Motor neuron (in vitro differentiated cells): ENCODE results near the gene OR52E1. TPM values are rescaled to one million over a fixed set of nuclear protein-coding genes. Genes with fewer than 3 reads are reported as not detected.
"Not testable (repeated sequence)": the region's sequence is repeated elsewhere in the genome, so short reads cannot be mapped to it uniquely, and the experiment has no call there.

Source experiments
- ATAC-seq, 8 experiments: fragments of 200-7000 bp; cut with Tn5 transposase; replicated peaks in 6 of 8; 2 replicates each; pipeline ENCODE4 v1.8.0; 2021; ENCODE audit warnings: mild to moderate bottlenecking in 8 of 8, moderate library complexity in 8 of 8
- H3K27ac ChIP-seq, 2 donors: fragments of 250-450 bp; sonication (Bioruptor Pico); 2 replicates each; pipeline ENCODE4 v1.9.0; 2021; ENCODE audit warnings: antibody characterized with exemption in 2 of 2, mild to moderate bottlenecking in 2 of 2, moderate library complexity in 1 of 2
- H3K4me1 ChIP-seq, 2 donors: fragments of 250-450 bp; sonication (Bioruptor Pico); replicated peaks in 1 of 2; 2 replicates each; pipeline ENCODE4 v1.6.1; 2021; ENCODE audit warnings: antibody characterized with exemption in 2 of 2, mild to moderate bottlenecking in 2 of 2, moderate library complexity in 1 of 2
- H3K4me3 ChIP-seq, 5 donors: fragments of 250-450 bp; sonication (Bioruptor Pico); 2 replicates each; pipeline ENCODE4 v1.9.0; 2021; ENCODE audit warnings: antibody characterized with exemption in 5 of 5, mild to moderate bottlenecking in 5 of 5, moderate library complexity in 4 of 5
- WGBS, 10 experiments: fragments of 450-650 bp; shearing (Covaris generic); methylation state at CpG; one replicate each; pipeline ENCODE4 v1.0.0; 2022; 5-methylcytosine and 5-hydroxymethylcytosine counted together
- in situ Hi-C, 9 experiments: fragments of 400-800 bp; cut with MboI; loops; one replicate each; pipeline ENCODE4 v1.15.0; 2021; ENCODE audit warnings: low sequenced_read_pairs in 9 of 9, low pct_unique_long_range_greater_than_20kb in 2 of 9; ENCODE audit not compliant: unreplicated experiment in 9 of 9
- total RNA-seq, 8 experiments: library from RNA; unstranded; fragments of 300-600 nt; gene quantifications; 2 replicates each; pipeline versions ENCODE4 v1.2.3 to v1.2.4, GENCODE V29; 2022

OR52E1 gene
- 1 to 10 TPM in 1 of 8 experiments, under 1 TPM in 1, not detected in 6; 0.52 to 2.6 TPM for total RNA-seq

DNA sequence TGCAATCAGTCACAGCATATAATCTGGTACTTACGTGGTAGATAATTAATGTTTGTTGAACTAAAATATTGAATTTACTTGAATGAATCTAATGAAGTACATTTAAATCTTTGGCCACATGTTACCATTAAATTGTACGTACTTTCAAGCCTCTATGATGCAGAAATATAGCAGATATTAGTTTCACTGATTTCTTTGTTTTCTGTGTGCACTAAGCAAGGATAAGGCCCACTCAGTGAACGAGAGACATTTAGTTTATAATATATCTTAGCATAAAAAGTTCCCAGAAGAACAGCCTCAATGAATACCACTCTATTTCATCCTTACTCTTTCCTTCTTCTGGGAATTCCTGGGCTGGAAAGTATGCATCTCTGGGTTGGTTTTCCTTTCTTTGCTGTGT is at the start of gene OR52E1:
Gene OR52E1, plus strand, starts transcription at position 301 of the 400 bp plus-strand sequence.
- in situ Hi-C loops = no loop called here
- H3K27ac ChIP-seq = no peak within 1 kb of the TSS
- ATAC-seq = no peak
- no peaks in the 10 kb centered on the region for H3K4me1 ChIP-seq
- 21 to 63% (median 51%) methylated on average over 2 to 3 of the region's 3 CpGs; no CpG with 5 or more reads in 1 of the 10 experiments for WGBS, 10 experiments
- H3K4me3 ChIP-seq = no peak within 1 kb of the TSS

DNA sequence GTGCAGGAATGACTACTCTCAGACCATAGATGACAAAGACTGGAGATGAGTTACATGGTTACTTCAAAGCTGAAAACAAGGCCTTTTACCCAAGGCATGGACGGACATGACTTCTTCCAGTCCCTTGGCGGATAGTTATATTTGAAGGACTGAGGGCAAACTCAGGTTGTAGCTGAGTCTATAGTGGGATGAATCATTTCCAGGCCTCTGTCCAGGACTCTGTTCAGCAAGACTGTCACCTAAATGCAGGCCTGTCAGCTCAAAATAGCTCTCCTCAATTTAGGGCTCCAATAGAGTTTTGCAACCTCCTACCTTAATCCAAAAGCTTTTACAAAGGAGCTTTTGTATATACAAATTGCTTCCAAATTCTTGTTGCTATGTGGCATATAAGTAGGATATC is 47.4 kb upstream of the OR52E1 start:
- no peak overlapping the region for H3K27ac ChIP-seq
- no peak for ATAC-seq
- WGBS, 10 experiments = 13 to 100% (median 60%) methylated on average over 1 to 2 of the region's 2 CpGs; no CpG with 5 or more reads in 5 of the 10 experiments
- in situ Hi-C loops = loop anchor here in 1 of 9 experiments (25.0 kb wide), 1 partner anchor 385 kb away; the partner anchor contains the start of genes OR51D1 and OR51E1
- H3K4me1 ChIP-seq = no peaks in the 10 kb centered on the region
- H3K4me3 ChIP-seq = no peak overlapping the region

DNA sequence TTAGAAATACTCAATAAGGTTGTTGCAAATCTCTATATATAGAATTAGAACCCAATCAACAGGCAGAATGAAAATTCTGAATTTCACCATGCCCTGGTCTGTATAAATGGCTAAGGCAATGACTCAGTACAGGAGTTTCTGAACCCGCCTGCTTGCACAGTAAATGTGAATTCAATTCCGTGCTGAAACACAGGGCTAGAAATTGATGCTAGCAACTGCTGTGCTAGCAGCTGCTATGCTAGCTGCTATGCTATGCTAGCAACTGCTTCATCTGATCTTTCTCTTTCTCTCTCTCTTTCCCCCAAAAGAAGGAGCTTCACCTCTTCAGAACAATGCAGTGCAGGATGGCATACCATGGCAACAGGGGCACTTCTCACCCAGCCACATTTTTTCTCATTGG is 32.7 kb upstream of the OR52E1 start:
- Histone ChIP-seq H3K4me3 (no peak overlapping the region), H3K4me1 (no peaks in the 10 kb centered on the region), H3K27ac (no peak overlapping the region)
- WGBS, 10 experiments = 0 to 90% (median 74%) methylated on average over 1 to 2 of the region's 2 CpGs; no CpG with 5 or more reads in 3 of the 10 experiments
- ATAC-seq = peak in 5 of 8 experiments; percentile 54 to 94 (median 87)
- in situ Hi-C loops = no loop called here

DNA sequence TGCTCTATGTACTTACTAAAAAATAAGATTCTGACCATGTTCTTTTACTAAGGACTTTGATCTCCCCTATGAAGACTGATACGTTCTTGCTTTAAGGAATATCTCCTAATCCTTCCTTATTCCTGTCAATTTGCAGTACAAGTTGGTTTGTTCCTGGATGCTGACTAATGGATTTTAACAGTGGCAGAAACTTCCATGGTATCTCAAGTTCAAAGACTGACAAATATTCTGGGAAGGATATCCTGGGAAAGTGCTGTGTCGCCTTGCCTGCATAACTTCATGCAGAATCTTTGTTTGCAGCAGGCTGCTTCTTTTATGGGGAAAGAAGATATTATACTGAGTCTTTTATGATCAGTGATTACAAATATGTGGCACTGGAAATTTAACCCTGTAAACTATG is 31.4 kb upstream of the OR52E1 start:
- H3K4me1 ChIP-seq = no peaks in the 10 kb centered on the region
- in situ Hi-C loops = no loop called here
- ATAC-seq = peak in 3 of 8 experiments; percentile 9 to 48 (median 25)
- WGBS, 10 experiments = 10 to 74% (median 43%) methylated on average over 1 to 2 of the region's 2 CpGs; no CpG with 5 or more reads in 1 of the 10 experiments
- H3K27ac ChIP-seq = no peak overlapping the region
- H3K4me3 ChIP-seq = no peak overlapping the region

DNA sequence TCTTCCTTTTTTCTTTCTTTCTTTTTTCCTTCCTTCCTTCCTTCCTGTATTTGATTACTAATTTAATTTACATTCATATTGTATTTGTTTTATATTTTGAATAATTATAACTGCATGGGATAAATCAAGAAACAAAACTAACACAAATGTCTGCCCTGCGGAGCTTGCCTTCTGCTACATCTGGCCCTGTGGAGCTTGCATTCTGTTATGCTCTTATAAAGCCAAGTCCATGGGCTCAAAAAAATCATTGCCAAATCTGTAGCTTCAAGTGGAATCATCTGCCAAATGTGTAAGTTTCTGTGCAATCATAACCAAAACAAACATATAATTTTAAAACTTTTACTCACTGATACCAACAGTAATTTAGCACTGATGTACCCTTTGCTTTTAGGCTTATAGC is 31.0 kb upstream of the OR52E1 start:
- WGBS, 10 experiments = 0 to 100% (median 77%) methylated on average over 1 of the region's 1 CpG; no CpG with 5 or more reads in 3 of the 10 experiments
- H3K4me1 ChIP-seq = no peaks in the 10 kb centered on the region
- no peak overlapping the region for H3K4me3 ChIP-seq
- in situ Hi-C loops = no loop called here
- no peak overlapping the region for H3K27ac ChIP-seq
- no peak for ATAC-seq

DNA sequence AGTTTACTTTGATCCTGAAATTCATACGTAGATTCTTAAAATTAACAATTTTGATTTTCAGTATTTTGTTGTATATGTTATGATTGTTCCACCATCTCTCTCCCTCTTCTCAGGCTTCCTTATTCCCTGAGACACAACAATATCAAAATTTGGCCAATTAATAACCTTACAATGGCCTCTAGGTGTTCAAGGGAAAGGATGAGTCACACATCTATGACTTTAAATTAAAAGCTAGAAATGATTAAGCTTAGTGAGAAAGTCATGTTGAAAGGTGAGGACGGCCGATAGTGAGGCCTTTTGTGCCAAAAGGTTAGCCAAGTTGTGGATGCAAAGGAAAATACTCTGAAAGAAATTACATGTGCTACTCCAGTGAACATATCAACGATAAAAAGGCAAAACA is 28.5 kb upstream of the OR52E1 start:
- WGBS, 10 experiments = 6 to 100% (median 70%) methylated on average over 1 to 4 of the region's 4 CpGs
- Histone ChIP-seq H3K4me1 (no peaks in the 10 kb centered on the region), H3K4me3 (no peak overlapping the region), H3K27ac (no peak overlapping the region)
- no peak for ATAC-seq
- in situ Hi-C loops = no loop called here

DNA sequence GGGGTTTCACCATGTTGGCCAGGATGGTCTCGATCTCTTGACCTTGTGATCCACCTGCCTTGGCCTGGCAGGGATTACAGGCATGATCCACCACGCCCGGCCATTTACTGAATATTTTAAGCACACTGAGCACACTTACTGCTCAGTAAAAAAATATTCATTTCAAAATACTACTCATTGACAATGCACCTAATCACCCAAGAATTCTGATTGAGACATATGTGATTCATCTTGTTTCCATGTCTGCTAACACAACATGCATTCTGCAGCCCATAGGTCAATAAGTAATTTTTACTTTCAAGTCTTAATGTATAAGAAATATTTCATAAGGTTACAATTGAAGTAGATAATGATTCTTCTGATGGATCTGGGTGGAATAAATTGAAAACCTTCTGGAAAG is 27.3 kb upstream of the OR52E1 start:
- WGBS, 10 experiments = 38 to 94% (median 80%) methylated on average over 1 to 3 of the region's 3 CpGs; no CpG with 5 or more reads in 3 of the 10 experiments
- Histone ChIP-seq H3K4me1 (no peaks in the 10 kb centered on the region), H3K4me3 (no peak overlapping the region), H3K27ac (no peak overlapping the region)
- no peak for ATAC-seq
- in situ Hi-C loops = no loop called here

DNA sequence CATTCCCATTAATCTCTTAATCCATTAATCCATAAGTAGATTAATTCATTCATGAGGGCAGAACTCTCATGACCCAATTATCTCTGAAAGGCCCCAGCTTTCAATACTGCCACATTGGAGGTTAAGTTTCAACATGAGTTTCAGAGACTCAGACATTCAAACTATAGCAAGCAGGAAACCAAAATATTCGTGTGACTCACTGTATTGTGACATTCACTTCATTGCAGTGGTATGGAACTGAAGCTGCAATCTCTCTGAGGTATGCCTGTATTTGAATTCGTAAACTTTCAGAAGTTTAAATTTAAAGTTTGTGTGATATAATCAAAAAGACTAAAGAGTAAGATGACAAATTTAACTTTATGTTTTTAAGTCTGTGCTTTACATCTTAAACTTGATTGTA is 26.0 kb upstream of the OR52E1 start:
- Histone ChIP-seq H3K4me3 (no peak overlapping the region), H3K4me1 (no peaks in the 10 kb centered on the region), H3K27ac (no peak overlapping the region)
- WGBS, 10 experiments = 13 to 86% (median 68%) methylated on average over 1 to 2 of the region's 2 CpGs; no CpG with 5 or more reads in 2 of the 10 experiments
- peak in 2 of 8 experiments; percentile 51 to 75 for ATAC-seq
- in situ Hi-C loops = no loop called here

DNA sequence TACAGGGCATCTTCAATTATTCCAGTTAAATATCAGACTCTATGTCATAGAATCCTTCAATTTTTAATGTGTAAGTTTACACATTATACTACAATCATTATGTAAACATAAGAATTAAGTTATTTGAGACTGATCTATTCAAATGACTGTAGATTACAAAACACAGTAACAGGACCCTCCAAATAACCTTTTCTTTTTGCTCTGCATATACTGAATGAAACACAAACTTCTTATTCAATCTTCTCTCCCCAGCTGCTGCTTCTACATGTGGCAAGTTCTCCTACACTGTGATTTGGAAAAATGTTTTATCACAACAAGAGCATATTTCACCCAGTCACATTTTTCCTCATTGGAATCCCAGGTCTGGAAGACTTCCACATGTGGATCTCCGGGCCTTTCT is 23.1 kb upstream of the OR52E1 start, which contains the start of gene OR52J3:
Gene OR52J3, plus strand, starts transcription at position 301 of the 400 bp plus-strand sequence. Its CDS starts 0 bp downstream, at position 301.
- in situ Hi-C loops = no loop called here
- 0 to 100% (median 50%) methylated on average over 1 of the region's 1 CpG; no CpG with 5 or more reads in 3 of the 10 experiments for WGBS, 10 experiments
- no peaks in the 10 kb centered on the region for H3K4me1 ChIP-seq
- H3K27ac ChIP-seq = no peak within 1 kb of the TSS
- H3K4me3 ChIP-seq = no peak within 1 kb of the TSS
- ATAC-seq = no peak

DNA sequence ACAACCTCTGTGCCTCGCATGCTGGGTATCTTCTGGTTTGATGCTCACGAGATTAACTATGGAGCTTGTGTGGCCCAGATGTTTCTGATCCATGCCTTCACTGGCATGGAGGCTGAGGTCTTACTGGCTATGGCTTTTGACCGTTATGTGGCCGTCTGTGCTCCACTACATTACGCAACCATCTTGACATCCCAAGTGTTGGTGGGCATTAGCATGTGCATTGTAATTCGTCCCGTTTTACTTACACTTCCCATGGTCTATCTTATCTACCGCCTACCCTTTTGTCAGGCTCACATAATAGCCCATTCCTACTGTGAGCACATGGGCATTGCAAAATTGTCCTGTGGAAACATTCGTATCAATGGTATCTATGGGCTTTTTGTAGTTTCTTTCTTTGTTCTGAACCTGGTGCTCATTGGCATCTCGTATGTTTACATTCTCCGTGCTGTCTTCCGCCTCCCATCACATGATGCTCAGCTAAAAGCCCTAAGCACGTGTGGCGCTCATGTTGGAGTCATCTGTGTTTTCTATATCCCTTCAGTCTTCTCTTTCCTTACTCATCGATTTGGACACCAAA is 22.5 kb upstream of the OR52E1 start:
- ATAC-seq = peak in 1 of 8 experiments; percentile 39
- Histone ChIP-seq H3K4me3 (no peak overlapping the region), H3K27ac (no peak overlapping the region), H3K4me1 (no peaks in the 10 kb centered on the region)
- in situ Hi-C loops = no loop called here
- 37 to 92% (median 72%) methylated on average over 4 to 15 of the region's 15 CpGs; no CpG with 5 or more reads in 1 of the 10 experiments for WGBS, 10 experiments

DNA sequence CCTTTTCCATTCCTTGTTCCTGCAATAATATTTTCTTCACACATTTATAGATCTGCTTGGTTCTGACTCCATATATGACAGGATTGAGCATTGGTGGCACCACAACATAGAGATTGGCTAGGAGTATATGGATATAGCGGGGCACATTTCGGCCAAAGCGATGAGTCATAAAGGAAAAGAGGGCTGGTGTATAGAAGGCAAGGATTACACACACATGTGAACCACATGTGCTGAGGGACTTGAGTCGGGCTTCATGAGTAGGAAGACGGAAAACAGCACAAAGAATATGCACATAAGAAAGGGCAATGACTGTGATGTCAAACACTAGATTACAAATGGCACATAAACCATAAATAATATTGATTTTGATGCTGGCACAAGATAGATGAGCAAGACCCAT is 10.7 kb upstream of the OR52E1 start:
- in situ Hi-C loops, H3K4me3 ChIP-seq, H3K4me1 ChIP-seq, H3K27ac ChIP-seq: not testable (repeated sequence)
- 0 to 100% (median 54%) methylated on average over 1 to 4 of the region's 5 CpGs; no CpG with 5 or more reads in 2 of the 10 experiments for WGBS, 10 experiments
- peak in 3 of 8 experiments; percentile 89 to 97 (median 93) for ATAC-seq

DNA sequence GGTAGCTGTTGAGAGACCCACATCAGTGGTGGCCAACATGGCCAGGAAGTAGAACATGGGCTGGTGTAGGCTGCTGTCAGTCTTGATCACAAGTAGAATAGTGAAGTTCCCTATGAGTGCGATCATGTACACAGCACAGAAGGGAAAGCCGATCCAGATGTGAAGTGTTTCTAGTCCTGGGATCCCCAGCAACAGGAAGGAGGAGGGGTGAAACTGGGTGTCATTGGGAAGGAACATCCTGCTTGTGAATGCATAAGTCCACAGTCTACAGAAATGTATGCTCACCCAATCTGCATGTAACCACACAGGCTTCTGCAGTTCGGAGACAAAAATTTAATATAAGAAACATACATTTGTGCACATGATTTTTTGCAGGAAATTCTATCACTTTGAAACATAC is 10.0 kb upstream of the OR52E1 start, which contains the start of gene OR52E2:
Gene OR52E2, minus strand, starts transcription at position 237 of the 400 bp plus-strand sequence. Its CDS starts 0 bp downstream, at position 237.
- in situ Hi-C loops = no loop called here
- WGBS, 10 experiments = 0 to 88% (median 80%) methylated on average over 1 to 3 of the region's 3 CpGs; no CpG with 5 or more reads in 5 of the 10 experiments
- no peaks in the 10 kb centered on the region for H3K4me1 ChIP-seq
- H3K27ac ChIP-seq = no peak within 1 kb of the TSS
- H3K4me3 ChIP-seq = no peak within 1 kb of the TSS
- peak in 3 of 8 experiments; percentile 57 to 72 (median 71) for ATAC-seq

DNA sequence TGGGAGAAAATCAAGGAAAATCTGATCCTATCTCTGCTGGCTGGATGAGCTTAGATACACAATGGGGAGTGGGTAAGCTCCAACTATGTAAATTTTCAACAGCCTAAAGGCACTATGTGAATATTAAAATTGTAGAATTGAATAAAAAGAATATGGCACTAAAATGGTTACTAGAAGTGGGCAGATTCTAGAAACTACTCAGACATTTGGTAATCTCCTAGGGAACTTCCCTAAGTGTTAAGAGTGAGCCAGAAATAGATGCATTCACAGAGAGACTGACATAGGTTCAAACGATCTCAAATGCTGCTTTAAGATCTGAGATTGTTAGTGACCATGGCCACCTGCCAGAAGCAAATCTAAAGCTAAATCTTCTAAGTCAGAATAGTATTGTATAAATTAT is 4.3 kb upstream of the OR52E1 start:
- Histone ChIP-seq H3K27ac (no peak overlapping the region), H3K4me3 (no peak overlapping the region), H3K4me1 (no peaks in the 10 kb centered on the region)
- peak in 3 of 8 experiments; percentile 53 to 88 (median 66) for ATAC-seq
- in situ Hi-C loops = no loop called here
- 0 to 71% (median 0%) methylated on average over 1 of the region's 1 CpG; no CpG with 5 or more reads in 4 of the 10 experiments for WGBS, 10 experiments
